Measurements from ENCODE around the gene EHBP1L1.

The EHBP1L1 gene

DNA sequence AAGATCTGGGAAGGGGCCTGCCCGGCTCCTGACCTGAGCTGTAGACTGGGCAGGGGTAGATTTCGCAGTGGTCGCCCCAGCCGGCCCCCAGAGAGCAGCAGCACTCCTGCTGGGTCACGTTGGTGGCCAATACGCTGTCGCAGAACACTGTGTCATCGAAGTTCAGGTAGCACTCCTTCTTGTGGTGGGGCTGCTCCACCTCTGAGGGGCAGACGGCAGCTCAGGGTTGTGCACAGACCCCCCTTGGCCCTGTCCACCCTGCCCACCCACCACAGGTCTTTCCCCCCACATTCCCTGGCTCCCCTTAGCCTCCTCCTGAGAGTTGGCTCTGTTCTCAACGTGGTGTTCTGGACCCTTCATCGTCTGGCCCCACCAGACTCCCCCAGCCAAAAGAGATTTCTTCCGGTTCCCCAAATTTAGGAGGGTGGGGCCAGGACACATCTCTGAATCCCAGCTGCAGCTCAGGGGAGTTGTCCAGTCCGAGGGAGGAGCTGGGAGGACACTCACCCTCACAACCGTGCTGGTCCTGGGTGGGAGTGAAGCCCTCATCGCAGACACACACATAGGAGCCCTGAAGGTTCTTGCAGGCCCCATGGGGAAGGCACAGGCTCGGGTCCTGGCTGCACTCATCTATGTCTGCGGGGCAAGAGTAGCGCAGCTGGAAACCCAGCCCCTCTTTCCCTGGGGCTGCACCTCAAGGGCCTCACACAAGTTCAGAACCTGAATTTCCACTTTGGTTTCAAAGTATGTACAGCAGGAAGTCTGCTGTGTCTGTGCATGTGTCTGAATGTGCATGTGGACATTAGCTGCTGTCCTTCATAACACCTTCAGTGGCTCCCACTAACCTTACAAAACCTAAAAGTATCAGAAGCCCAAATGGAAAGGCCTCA, 34.5 kb upstream of the EHBP1L1 start:
- H3K36me3 ChIP-seq (ENCODE audit: control insufficient read depth in 2 of 2, insufficient read depth in 1 of 2, low read length in 2 of 2): peaks cover 0 to 82% of the 10 kb centered on the region in 2 experiments; a peak in 2 of 3 replicates
- ChIA-PET CTCF (interaction anchor here (0.6 to 4.5 kb wide), 25 partner anchors 11 to 695 kb away, joined by 3 to 133 read pairs (median 4); partner anchors contain the start of genes FAM89B, PCNX3, SCYL1 and ZNRD2), POLR2A (interaction anchor here (0.5 to 2.6 kb wide), 17 partner anchors 8 to 508 kb away, joined by 3 to 39 read pairs (median 8); partner anchors contain the start of genes FAM89B, MALAT1, MAP3K11 and NEAT1)
- no peak overlapping the region; the same call in none of the 2 replicates for H3K4me3 ChIP-seq (ENCODE audit: low read depth, low read length)
- peaks cover 3% of the 10 kb centered on the region; the same call in 1 of the 2 replicates for H3K4me1 ChIP-seq (ENCODE audit: control insufficient read depth, insufficient read depth, low read length)
- peak overlapping the region; percentile 69; the same call in 1 of the 2 replicates for H3K27ac ChIP-seq (ENCODE audit: extremely low read depth, low read depth, low read length)
- TF ChIP-seq ZBTB48 (tag by site-specific recombination; IDR thresholded peaks at IDR 0.05) (0 out of 2 replicates have a peak, but pooled peaks have one; percentile 5), TRIM28 (IDR thresholded peaks at IDR 0.05; ENCODE audit: borderline replicate concordance, low read length) (no peak), ZNF76 (tag by site-specific recombination; IDR thresholded peaks at IDR 0.05; ENCODE audit: borderline replicate concordance, low read depth) (0 out of 2 replicates have a peak, but pooled peaks have one; percentile 1), HOXD13 (CRISPR knock-in tag; IDR thresholded peaks at IDR 0.05; ENCODE audit: borderline replicate concordance) (0 out of 2 replicates have a peak, but pooled peaks have one; percentile 7), ZNF174 (tag by site-specific recombination; IDR thresholded peaks at IDR 0.05) (no peak), ZNF747 (tag by site-specific recombination; IDR thresholded peaks at IDR 0.05) (no peak), ZNF670 (tag by site-specific recombination; IDR thresholded peaks at IDR 0.05; ENCODE audit: low read depth) (no peak), ZNF335 (tag by site-specific recombination; conservative IDR thresholded peaks at IDR 0.05) (no peak)
- TF ChIP-seq, protein P1, sequence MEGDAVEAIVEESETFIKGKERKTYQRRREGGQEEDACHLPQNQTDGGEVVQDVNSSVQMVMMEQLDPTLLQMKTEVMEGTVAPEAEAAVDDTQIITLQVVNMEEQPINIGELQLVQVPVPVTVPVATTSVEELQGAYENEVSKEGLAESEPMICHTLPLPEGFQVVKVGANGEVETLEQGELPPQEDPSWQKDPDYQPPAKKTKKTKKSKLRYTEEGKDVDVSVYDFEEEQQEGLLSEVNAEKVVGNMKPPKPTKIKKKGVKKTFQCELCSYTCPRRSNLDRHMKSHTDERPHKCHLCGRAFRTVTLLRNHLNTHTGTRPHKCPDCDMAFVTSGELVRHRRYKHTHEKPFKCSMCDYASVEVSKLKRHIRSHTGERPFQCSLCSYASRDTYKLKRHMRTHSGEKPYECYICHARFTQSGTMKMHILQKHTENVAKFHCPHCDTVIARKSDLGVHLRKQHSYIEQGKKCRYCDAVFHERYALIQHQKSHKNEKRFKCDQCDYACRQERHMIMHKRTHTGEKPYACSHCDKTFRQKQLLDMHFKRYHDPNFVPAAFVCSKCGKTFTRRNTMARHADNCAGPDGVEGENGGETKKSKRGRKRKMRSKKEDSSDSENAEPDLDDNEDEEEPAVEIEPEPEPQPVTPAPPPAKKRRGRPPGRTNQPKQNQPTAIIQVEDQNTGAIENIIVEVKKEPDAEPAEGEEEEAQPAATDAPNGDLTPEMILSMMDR (tag by site-specific recombination; IDR thresholded peaks at IDR 0.05): peak; percentile 1; the same call in 1 of the 2 replicates
- TF ChIP-seq, protein P2, sequence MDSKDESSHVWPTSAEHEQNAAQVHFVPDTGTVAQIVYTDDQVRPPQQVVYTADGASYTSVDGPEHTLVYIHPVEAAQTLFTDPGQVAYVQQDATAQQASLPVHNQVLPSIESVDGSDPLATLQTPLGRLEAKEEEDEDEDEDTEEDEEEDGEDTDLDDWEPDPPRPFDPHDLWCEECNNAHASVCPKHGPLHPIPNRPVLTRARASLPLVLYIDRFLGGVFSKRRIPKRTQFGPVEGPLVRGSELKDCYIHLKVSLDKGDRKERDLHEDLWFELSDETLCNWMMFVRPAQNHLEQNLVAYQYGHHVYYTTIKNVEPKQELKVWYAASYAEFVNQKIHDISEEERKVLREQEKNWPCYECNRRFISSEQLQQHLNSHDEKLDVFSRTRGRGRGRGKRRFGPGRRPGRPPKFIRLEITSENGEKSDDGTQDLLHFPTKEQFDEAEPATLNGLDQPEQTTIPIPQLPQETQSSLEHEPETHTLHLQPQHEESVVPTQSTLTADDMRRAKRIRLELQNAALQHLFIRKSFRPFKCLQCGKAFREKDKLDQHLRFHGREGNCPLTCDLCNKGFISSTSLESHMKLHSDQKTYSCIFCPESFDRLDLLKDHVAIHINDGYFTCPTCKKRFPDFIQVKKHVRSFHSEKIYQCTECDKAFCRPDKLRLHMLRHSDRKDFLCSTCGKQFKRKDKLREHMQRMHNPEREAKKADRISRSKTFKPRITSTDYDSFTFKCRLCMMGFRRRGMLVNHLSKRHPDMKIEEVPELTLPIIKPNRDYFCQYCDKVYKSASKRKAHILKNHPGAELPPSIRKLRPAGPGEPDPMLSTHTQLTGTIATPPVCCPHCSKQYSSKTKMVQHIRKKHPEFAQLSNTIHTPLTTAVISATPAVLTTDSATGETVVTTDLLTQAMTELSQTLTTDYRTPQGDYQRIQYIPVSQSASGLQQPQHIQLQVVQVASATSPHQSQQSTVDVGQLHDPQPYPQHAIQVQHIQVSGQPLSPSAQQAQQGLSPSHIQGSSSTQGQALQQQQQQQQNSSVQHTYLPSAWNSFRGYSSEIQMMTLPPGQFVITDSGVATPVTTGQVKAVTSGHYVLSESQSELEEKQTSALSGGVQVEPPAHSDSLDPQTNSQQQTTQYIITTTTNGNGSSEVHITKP (tag by site-specific recombination; IDR thresholded peaks at IDR 0.05): peak; percentile 94
- no peaks in the 10 kb centered on the region for H3K9me3 ChIP-seq (ENCODE audit: control insufficient read depth, insufficient read depth, low read depth, low read length)

DNA sequence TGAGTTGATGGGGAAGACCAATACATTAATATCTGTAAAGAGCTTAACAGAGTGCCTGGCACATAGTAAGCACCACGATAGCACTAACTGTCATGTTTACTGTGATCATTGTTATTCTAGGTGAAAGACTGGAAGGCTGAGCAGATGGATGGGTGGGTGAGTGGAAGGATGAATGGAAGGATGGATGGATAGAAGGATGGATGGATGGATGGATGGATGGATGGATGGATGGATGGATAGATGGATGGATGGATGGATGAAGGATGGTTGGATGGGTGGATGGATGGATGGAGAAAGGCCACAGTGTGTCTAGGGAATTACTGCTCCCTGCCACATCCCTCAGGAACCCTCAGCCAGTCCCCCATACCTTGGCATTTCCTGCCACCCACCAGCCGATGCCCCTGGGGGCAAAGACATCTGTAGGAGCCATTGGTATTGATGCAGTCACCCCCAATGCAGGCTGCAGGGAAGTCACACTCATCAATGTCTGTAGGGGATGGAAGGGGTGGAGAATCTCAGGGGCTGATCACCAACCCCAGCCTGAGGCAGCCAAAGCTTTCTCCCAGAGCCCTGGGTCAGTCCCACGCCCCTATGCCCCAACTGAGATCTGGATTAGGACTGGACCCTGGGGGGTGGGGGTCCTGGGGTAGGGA, 33.0 kb upstream of the EHBP1L1 start:
- peaks cover 3% of the 10 kb centered on the region; the same call in 1 of the 2 replicates for H3K4me1 ChIP-seq (ENCODE audit: control insufficient read depth, insufficient read depth, low read length)
- TF ChIP-seq ZFHX2 (tag by site-specific recombination; conservative IDR thresholded peaks at IDR 0.05) (no peak), ZNF366 (tag by site-specific recombination; conservative IDR thresholded peaks at IDR 0.05) (peak; percentile 100), ZNF600 (tag by site-specific recombination; IDR thresholded peaks at IDR 0.05) (no peak), ZNF354C (tag by site-specific recombination; IDR thresholded peaks at IDR 0.05; ENCODE audit: borderline replicate concordance, low read depth) (no peak), ZBTB17 (tag by site-specific recombination; IDR thresholded peaks at IDR 0.05) (peak; percentile 92), ZNF626 (tag by site-specific recombination; IDR thresholded peaks at IDR 0.05) (no peak), ZNF623 (tag by site-specific recombination; IDR thresholded peaks at IDR 0.05) (no peak), GLIS2 (tag by site-specific recombination; IDR thresholded peaks at IDR 0.05) (no peak)
- ChIA-PET CTCF (interaction anchor here (0.7 to 4.5 kb wide), 9 partner anchors 9 to 50 kb away, joined by 3 to 133 read pairs (median 21); partner anchors contain the start of genes FAM89B and ZNRD2), POLR2A (interaction anchor here (0.7 to 1.4 kb wide), 2 partner anchors 65 to 71 kb away, joined by 3 to 5 read pairs; partner anchors contain the start of gene MAP3K11)
- no peak overlapping the region for H3K4me3 ChIP-seq (ENCODE audit: low read depth, low read length)
- H3K27ac ChIP-seq (ENCODE audit: extremely low read depth, low read depth, low read length): no peak overlapping the region
- peaks cover 0 to 79% of the 10 kb centered on the region in 2 experiments; a peak in 2 of 3 replicates for H3K36me3 ChIP-seq (ENCODE audit: control insufficient read depth in 2 of 2, insufficient read depth in 1 of 2, low read length in 2 of 2)
- no peaks in the 10 kb centered on the region for H3K9me3 ChIP-seq (ENCODE audit: control insufficient read depth, insufficient read depth, low read depth, low read length)
